SK-N-MC (cell line): Measurements from ENCODE around the gene USP40.

Experiments
- EZH2 ChIP-seq: fragments of 200-600 bp; sonication (generic); IDR thresholded peaks from one replicate; pipeline ENCODE4 v1.6.1; 2017; ENCODE audit warnings: antibody characterized with exemption
- FOXP2 ChIP-seq: optimal IDR thresholded peaks from 2 replicates; pipeline ENCODE3; 2011; ENCODE audit warnings: mild to moderate bottlenecking, moderate library complexity; ENCODE audit not compliant: insufficient read depth; ENCODE audit errors: extremely low read length, control extremely low read depth
- POLR2AphosphoS5 ChIP-seq: IDR thresholded peaks from 2 replicates; pipeline ENCODE4 v1.6.1; 2012; ENCODE audit warnings: mild to moderate bottlenecking, low read depth, low read length, borderline replicate concordance

- TF ChIP-seq EZH2 (no peak), POLR2AphosphoS5 (no peak), FOXP2 (no peak)
These were observed 93.2 kb downstream of the USP40 start for GRCh38 chr2:233473386-233473791.
